PC-9 (cell line): ENCODE data around the gene POU6F2. TPM values are rescaled to one million over a fixed set of nuclear protein-coding genes. Genes with fewer than 3 reads are reported as not detected.
A peak's percentile ranks its signal among the peaks of the same experiment; 100 is the strongest.

Experiments used
- BruUV-seq: library from RNA; stranded (reverse); fragments of 400-500 nt; replicated peaks from 2 replicates; lab custom pipeline; 2021; lab: Mats Ljungman, UMichigan
- CTCF ChIA-PET: fragments of 300-600 bp; sonication (Branson Sonifier 250); formaldehyde crosslinking; loops from one replicate; lab custom pipeline; 2022; ENCODE audit warnings: antibody characterized with exemption; lab: Charles Lee
- POLR2A ChIA-PET: fragments of 300-600 bp; sonication (Branson Sonifier 250); formaldehyde crosslinking; loops from one replicate; lab custom pipeline; 2022; ENCODE audit warnings: antibody characterized with exemption; ENCODE audit not compliant: unreplicated experiment; lab: Charles Lee
- DNase-seq, 2 experiments: peaks; one replicate each; pipeline versions ENCODE4 v3.0.0 to v3.0.0-alpha.2; 2015 to 2022; ENCODE audit warnings: mixed read lengths in 1 of 2
- H2AFZ ChIP-seq: fragments of 200-600 bp; sonication (generic); 2 replicates; pipeline ENCODE4 v1.8.1; 2017; ENCODE audit warnings: antibody characterized with exemption
- H3F3A ChIP-seq: fragments of 200-600 bp; sonication (generic); 2 replicates; pipeline ENCODE4 v1.8.1; 2017; ENCODE audit warnings: antibody characterized with exemption, mild to moderate bottlenecking, low read depth; ENCODE audit not compliant: insufficient read depth
- H3K27ac ChIP-seq: fragments of 200-600 bp; sonication (generic); 2 replicates; pipeline ENCODE4 v1.6.1; 2016; ENCODE audit warnings: mixed run types
- H3K27me3 ChIP-seq: fragments of 200-600 bp; sonication (generic); 2 replicates; pipeline ENCODE4 v1.6.1; 2016; ENCODE audit warnings: low read depth, mixed run types; ENCODE audit not compliant: insufficient read depth
- H3K36me3 ChIP-seq: fragments of 200-600 bp; sonication (generic); 2 replicates; pipeline ENCODE4 v1.6.1; 2016; ENCODE audit warnings: low read depth, mixed run types
- H3K4me1 ChIP-seq: fragments of 200-600 bp; sonication (generic); replicated peaks from 2 replicates; pipeline ENCODE4 v1.6.1; 2016; ENCODE audit warnings: mixed run types; ENCODE audit not compliant: insufficient read depth
- H3K4me2 ChIP-seq: fragments of 200-600 bp; sonication (generic); 2 replicates; pipeline ENCODE4 v1.6.1; 2017; ENCODE audit warnings: mixed run types
- H3K4me3 ChIP-seq: fragments of 200-600 bp; sonication (generic); 2 replicates; pipeline ENCODE4 v1.6.1; 2016; ENCODE audit warnings: mixed run types
- H3K79me2 ChIP-seq: fragments of 200-600 bp; sonication (generic); 2 replicates; pipeline ENCODE4 v1.6.1; 2017; ENCODE audit warnings: low read depth, mixed run types
- H3K9me2 ChIP-seq: fragments of 200-600 bp; sonication (generic); 2 replicates; pipeline ENCODE4 v1.8.1; 2017; ENCODE audit warnings: mild to moderate bottlenecking; ENCODE audit not compliant: insufficient read depth
- H3K9me3 ChIP-seq: fragments of 200-600 bp; sonication (generic); 2 replicates; pipeline ENCODE4 v1.8.1; 2016; ENCODE audit warnings: low read depth; ENCODE audit not compliant: insufficient read depth
- H4K20me1 ChIP-seq: fragments of 200-600 bp; sonication (generic); 2 replicates; pipeline ENCODE4 v1.8.1; 2017; ENCODE audit not compliant: insufficient read depth
- EZH2 ChIP-seq: fragments of 200-600 bp; sonication (generic); IDR thresholded peaks from 2 replicates; pipeline ENCODE4 v1.8.0; 2017; ENCODE audit warnings: antibody characterized with exemption, low read depth
- intact Hi-C: fragments of 100-400 bp; cut with micrococcal nuclease; formaldehyde crosslinking; loops from one replicate; pipeline ENCODE4 v1.10.0; 2022; ENCODE audit not compliant: unreplicated experiment
- total RNA-seq: library from RNA; stranded (reverse); gene quantifications from 2 replicates; pipeline ENCODE4 v1.2.3, GENCODE V29; 2021
- TF ChIP-seq, protein P1 (sequence below): fragments of 200-600 bp; sonication (generic); conservative IDR thresholded peaks from 2 replicates; pipeline ENCODE4 v1.6.1; 2017; ENCODE audit warnings: mixed run types, antibody characterized with exemption, mild to moderate bottlenecking, moderate library complexity

POU6F2 gene
- total RNA-seq, 1 experiment from 2014 or later, result not detected

DNA sequence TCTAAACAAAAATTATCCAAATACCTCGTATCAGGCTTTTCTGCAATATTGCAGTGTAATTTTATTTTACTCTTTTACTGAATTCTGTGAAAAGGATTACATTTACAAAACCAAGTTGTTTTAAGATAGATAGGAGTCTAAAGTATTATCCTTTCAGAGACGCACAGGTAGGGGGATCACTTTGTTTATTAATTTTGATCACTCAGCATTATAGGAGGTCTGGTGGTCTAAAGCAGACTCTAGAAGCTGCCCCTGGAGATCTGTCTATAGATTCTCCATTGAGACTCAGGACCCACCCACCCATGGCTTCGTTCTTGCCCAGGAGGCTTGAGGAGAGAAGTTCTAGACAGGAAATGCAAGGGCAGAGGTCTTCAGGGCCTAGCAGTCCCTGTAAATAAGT lies 365.1 kb downstream of the POU6F2 start:
- ChIA-PET CTCF (no interaction called here), POLR2A (interaction anchor here (0.6 kb wide), 1 partner anchor 486 kb away, joined by 6 read pairs; no protein-coding TSS in a partner anchor)
- TF ChIP-seq, protein P1, sequence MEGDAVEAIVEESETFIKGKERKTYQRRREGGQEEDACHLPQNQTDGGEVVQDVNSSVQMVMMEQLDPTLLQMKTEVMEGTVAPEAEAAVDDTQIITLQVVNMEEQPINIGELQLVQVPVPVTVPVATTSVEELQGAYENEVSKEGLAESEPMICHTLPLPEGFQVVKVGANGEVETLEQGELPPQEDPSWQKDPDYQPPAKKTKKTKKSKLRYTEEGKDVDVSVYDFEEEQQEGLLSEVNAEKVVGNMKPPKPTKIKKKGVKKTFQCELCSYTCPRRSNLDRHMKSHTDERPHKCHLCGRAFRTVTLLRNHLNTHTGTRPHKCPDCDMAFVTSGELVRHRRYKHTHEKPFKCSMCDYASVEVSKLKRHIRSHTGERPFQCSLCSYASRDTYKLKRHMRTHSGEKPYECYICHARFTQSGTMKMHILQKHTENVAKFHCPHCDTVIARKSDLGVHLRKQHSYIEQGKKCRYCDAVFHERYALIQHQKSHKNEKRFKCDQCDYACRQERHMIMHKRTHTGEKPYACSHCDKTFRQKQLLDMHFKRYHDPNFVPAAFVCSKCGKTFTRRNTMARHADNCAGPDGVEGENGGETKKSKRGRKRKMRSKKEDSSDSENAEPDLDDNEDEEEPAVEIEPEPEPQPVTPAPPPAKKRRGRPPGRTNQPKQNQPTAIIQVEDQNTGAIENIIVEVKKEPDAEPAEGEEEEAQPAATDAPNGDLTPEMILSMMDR, result no peak
- no peak for TF ChIP-seq EZH2
- Histone ChIP-seq H4K20me1 (no peaks in the 10 kb centered on the region), H3K27ac (no peak overlapping the region), H3K9me3 (no peaks in the 10 kb centered on the region), H3K36me3 (no peaks in the 10 kb centered on the region), H3K79me2 (no peaks in the 10 kb centered on the region), H3F3A (no peaks in the 10 kb centered on the region), H3K4me3 (no peak overlapping the region), H3K27me3 (peaks cover 34% of the 10 kb centered on the region), H3K4me2 (no peak overlapping the region), H2AFZ (no peak overlapping the region), H3K4me1 (no peaks in the 10 kb centered on the region), H3K9me2 (no peaks in the 10 kb centered on the region)
- DNase-seq, result no peak
- BruUV-seq, result no TSS peak
- intact Hi-C loops, result no loop called here

DNA sequence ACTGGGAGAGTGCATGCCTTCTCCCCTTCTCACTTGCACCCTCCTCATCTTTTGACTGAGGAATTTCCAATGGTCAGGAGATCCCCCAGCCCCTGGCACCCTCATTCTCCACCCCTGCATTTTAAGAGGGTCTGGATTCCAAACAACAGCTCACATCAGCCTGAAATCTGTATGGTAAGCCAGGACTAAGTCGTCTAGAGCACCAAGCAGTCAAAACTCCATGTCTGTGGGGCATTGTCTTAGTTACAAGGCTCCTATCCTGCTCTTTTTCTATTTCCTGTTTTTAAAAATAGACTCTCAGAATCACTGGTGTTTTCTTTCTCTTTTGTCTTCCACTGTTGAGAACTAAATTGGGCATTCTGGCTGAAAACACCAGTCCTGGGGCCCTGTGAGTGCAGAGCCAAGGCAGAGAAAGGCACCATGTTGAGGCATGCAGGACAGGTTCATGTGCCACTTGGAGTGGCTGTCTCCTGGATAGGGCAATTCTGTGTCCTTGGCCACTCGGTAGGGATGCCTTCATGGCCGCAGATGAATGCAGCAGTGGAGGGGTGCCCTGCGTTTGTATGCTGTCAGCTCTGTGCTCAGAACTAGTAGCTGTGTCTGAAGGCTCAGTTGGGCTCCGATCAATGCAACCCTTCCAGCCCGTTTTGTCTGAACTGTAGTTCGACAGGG lies 371.9 kb downstream of the POU6F2 start:
- H3F3A ChIP-seq, result no peaks in the 10 kb centered on the region

DNA sequence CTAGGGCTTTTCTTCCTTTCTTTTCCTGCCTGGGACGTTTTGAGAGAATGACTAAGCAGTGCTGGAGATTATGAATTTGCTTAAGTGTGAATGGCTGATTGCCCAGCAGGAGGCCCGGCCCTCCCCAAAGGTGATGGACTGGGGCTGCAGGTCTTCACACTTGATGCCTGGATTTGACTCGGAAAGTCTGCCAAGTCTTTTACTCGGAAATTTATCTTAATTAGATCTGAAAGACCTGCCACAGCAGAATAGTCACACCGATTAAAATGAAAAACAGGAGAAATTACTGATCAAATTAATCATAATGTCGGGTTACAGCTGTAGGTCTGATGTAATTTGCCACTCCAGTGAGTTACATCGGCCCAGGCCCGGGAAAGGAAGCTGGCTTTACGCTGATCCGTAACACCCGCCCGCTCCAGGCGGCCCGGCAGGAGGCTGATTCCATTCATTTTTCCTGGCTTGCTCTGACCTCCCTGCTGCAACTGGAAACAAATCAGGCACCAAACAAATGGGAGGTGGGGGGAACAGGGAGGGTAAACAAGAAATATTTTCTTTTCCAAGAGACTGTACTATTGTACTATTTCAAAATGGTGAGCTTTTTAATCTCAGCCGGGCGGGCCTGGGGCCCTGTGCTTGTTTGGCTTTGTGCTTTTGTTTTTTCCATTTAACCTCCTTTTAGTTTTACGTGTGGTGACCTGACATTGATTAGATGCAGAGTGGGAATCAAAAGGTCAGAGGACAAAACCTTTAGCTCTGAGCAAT lies 376.1 kb downstream of the POU6F2 start:
- Histone ChIP-seq H3K4me2 (no peak overlapping the region), H3K27me3 (peaks cover 38% of the 10 kb centered on the region), H2AFZ (no peak overlapping the region), H3K27ac (no peak overlapping the region), H3K9me3 (no peaks in the 10 kb centered on the region), H3K9me2 (no peaks in the 10 kb centered on the region), H4K20me1 (no peaks in the 10 kb centered on the region), H3K36me3 (no peaks in the 10 kb centered on the region), H3K79me2 (no peaks in the 10 kb centered on the region), H3F3A (no peaks in the 10 kb centered on the region), H3K4me1 (no peaks in the 10 kb centered on the region), H3K4me3 (no peak overlapping the region)
- ChIA-PET CTCF (no interaction called here), POLR2A (no interaction called here)
- BruUV-seq, result no TSS peak
- intact Hi-C loops, result no loop called here
- peak in 1 of 2 experiments; percentile 15 for DNase-seq
- TF ChIP-seq EZH2, result no peak
- TF ChIP-seq, protein P1, result no peak

More for the DNA sequence above, 371.9 kb downstream of the POU6F2 start:
- Histone ChIP-seq H3K79me2 (no peaks in the 10 kb centered on the region), H3K4me3 (no peak overlapping the region), H3K9me3 (no peaks in the 10 kb centered on the region), H4K20me1 (no peaks in the 10 kb centered on the region), H3K27me3 (peaks cover 52% of the 10 kb centered on the region), H2AFZ (no peak overlapping the region), H3K36me3 (no peaks in the 10 kb centered on the region), H3K4me2 (no peak overlapping the region), H3K4me1 (no peaks in the 10 kb centered on the region), H3K27ac (no peak overlapping the region), H3K9me2 (no peaks in the 10 kb centered on the region)
- TF ChIP-seq EZH2, result no peak
- TF ChIP-seq, protein P1, result no peak
- intact Hi-C loops, result no loop called here
- BruUV-seq, result no TSS peak
- CTCF ChIA-PET, result interaction anchor here (0.5 kb wide), 1 partner anchor 170 kb away, joined by 16 read pairs; no protein-coding TSS in a partner anchor
- POLR2A ChIA-PET, result no interaction called here
- no peak for DNase-seq
